Activated naive CD4-positive, alpha-beta T cell treated with anti-CD3 and anti-CD28 coated beads for 36 hours (primary cell): ENCODE data around the gene HMG20A. TPM values are rescaled to one million over a fixed set of nuclear protein-coding genes. Genes with fewer than 3 reads are reported as not detected.

ENCODE experiments used
- CTCF ChIA-PET: fragments of 350-600 bp; sonication (Branson Sonifier 250); formaldehyde crosslinking; loops from one replicate; lab custom pipeline; 2021; ENCODE audit warnings: antibody characterized with exemption; lab: Charles Lee
- DNase-seq: peaks from one replicate; pipeline ENCODE4 v3.0.0-alpha.2; 2020
- H3K27ac Mint-ChIP-seq: one replicate; pipeline ENCODE4 v1.8.0; 2021; ENCODE audit warnings: mild to moderate bottlenecking, mixed read lengths
- H3K27me3 Mint-ChIP-seq: one replicate; pipeline ENCODE4 v1.8.0; 2021; ENCODE audit warnings: low read depth, mixed read lengths
- H3K36me3 Mint-ChIP-seq: one replicate; pipeline ENCODE4 v1.8.0; 2021; ENCODE audit warnings: low read depth, mixed read lengths
- H3K4me1 Mint-ChIP-seq: one replicate; pipeline ENCODE4 v1.8.0; 2021; ENCODE audit warnings: low read depth, mixed read lengths
- H3K4me3 Mint-ChIP-seq: one replicate; pipeline ENCODE4 v1.8.0; 2021; ENCODE audit warnings: mild to moderate bottlenecking, moderate library complexity, mixed read lengths
- H3K9me3 Mint-ChIP-seq: one replicate; pipeline ENCODE4 v1.8.0; 2021; ENCODE audit warnings: mixed read lengths
- intact Hi-C: fragments of 100-400 bp; cut with micrococcal nuclease; formaldehyde crosslinking; loops from one replicate; pipeline ENCODE4 v1.15.1; 2023
- total RNA-seq, 2 experiments: library from RNA; stranded (reverse); gene quantifications; one replicate each; pipeline ENCODE4 v1.2.3, GENCODE V29; 2021

Gene HMG20A
- total RNA-seq, 2 experiments from 2014 or later: 33.1 to 38.2 TPM

- Mint-ChIP-seq H3K27ac (no peak overlapping the region), H3K9me3 (no peaks in the 10 kb centered on the region), H3K4me3 (no peak overlapping the region), H3K27me3 (no peaks in the 10 kb centered on the region), H3K4me1 (no peaks in the 10 kb centered on the region), H3K36me3 (no peaks in the 10 kb centered on the region)
- intact Hi-C loops: no loop called here
- CTCF ChIA-PET: interaction anchor here (0.8 kb wide), 1 partner anchor 19 kb away, joined by 3 read pairs; no protein-coding TSS in a partner anchor
- no peak for DNase-seq
Measured at GRCh38 chr15:77518458-77518857, 97.8 kb downstream of the HMG20A start.

DNA sequence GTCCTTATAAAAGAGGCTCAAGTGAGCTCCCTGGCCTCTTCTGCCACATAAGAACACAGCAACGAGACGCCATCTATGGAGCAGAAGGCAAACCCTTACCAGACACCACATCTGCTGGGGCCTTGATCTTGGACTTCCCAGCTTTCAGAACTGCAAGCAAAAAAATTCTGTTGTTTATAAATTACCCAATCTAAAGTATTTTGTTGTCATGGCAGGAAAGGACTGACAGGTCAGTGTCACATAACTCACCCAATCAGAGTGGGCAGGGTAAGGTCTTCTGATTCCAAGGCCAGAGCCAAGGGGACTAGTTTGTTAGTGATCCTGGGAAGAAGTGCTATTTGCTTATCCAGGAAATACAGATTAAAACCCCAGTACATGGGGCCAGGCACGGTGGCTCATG, 98.9 kb downstream of the HMG20A start:
- Mint-ChIP-seq H3K27me3 (no peaks in the 10 kb centered on the region), H3K9me3 (no peaks in the 10 kb centered on the region), H3K27ac (no peak overlapping the region), H3K4me3 (no peak overlapping the region), H3K36me3 (no peaks in the 10 kb centered on the region), H3K4me1 (no peaks in the 10 kb centered on the region)
- CTCF ChIA-PET: no interaction called here
- intact Hi-C loops: no loop called here
- DNase-seq: no peak

DNA sequence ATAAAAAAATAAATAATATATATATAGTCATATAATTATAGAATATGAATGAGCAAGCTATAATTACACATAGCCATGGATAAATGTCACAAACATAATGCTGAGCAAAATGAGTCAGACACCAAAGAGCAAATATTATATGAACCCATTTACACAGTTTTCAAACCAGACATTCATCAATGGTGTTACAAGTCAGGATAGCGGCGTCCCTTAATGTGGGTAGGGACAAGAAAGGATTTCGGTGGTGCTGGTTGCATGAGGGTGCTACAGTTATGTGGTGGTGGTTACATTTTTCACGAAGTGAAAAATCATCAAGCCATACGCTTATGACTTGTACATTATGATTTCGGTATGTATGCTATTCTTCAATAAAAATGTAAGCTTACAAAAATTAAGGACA, 100.5 kb downstream of the HMG20A start:
- Mint-ChIP-seq H3K36me3 (no peaks in the 10 kb centered on the region), H3K27me3 (no peaks in the 10 kb centered on the region), H3K9me3 (no peaks in the 10 kb centered on the region), H3K27ac (no peak overlapping the region), H3K4me1 (no peaks in the 10 kb centered on the region), H3K4me3 (no peak overlapping the region)
- DNase-seq: no peak
- CTCF ChIA-PET: interaction anchor here (0.7 to 1.7 kb wide), 3 partner anchors 22 to 261 kb away, joined by 3 to 6 read pairs (median 3); no protein-coding TSS in a partner anchor
- intact Hi-C loops: no loop called here

- DNase-seq: no peak
- Mint-ChIP-seq H3K4me1 (no peaks in the 10 kb centered on the region), H3K9me3 (no peaks in the 10 kb centered on the region), H3K36me3 (no peaks in the 10 kb centered on the region), H3K27me3 (no peaks in the 10 kb centered on the region), H3K4me3 (no peak overlapping the region), H3K27ac (no peak overlapping the region)
- intact Hi-C loops: no loop called here
- CTCF ChIA-PET: no interaction called here
Measured at GRCh38 chr15:77525400-77525811, 104.7 kb downstream of the HMG20A start.

DNA sequence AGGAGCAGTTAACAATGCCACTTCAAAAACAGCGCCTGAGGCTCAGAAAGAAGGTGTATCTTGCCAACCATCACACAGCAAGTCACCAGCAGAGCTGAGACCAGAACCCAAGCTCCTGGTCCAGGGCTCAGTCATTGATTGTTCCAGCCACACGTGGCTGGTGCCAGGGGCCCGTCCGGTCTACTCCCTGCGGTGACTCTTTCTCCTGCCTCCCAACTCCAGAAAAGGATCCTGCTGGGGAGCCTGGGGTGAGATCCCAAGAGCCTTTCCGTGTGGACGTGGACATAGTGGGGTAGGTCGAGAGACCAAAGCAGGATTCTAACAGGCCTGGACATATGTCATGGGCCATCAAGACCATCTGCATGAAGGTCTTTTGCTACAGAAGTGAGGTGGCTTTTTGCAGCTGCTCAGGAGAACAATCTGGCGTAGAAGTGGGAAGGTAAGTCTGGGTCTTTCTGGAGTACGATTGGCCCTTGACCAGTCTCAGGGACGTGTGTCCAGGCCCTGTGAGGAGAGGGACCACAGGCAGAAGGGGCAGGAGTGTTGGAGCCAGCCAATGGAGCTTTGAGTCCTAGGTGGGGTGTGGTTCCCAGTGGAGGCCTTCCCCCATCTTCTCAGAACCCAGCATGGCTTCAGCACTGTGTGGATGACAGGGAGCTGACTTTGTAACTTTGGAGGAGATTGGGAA, 105.4 kb downstream of the HMG20A start:
- H3K4me1 Mint-ChIP-seq: no peaks in the 10 kb centered on the region
- intact Hi-C loops: no loop called here
- no peaks in the 10 kb centered on the region for H3K9me3 Mint-ChIP-seq
- H3K36me3 Mint-ChIP-seq: no peaks in the 10 kb centered on the region
- H3K27ac Mint-ChIP-seq: no peak overlapping the region
- CTCF ChIA-PET: interaction anchor here (0.7 kb wide), 1 partner anchor 482 kb away, joined by 3 read pairs; no protein-coding TSS in a partner anchor
- DNase-seq: no peak
- H3K4me3 Mint-ChIP-seq: no peak overlapping the region
- no peaks in the 10 kb centered on the region for H3K27me3 Mint-ChIP-seq

DNA sequence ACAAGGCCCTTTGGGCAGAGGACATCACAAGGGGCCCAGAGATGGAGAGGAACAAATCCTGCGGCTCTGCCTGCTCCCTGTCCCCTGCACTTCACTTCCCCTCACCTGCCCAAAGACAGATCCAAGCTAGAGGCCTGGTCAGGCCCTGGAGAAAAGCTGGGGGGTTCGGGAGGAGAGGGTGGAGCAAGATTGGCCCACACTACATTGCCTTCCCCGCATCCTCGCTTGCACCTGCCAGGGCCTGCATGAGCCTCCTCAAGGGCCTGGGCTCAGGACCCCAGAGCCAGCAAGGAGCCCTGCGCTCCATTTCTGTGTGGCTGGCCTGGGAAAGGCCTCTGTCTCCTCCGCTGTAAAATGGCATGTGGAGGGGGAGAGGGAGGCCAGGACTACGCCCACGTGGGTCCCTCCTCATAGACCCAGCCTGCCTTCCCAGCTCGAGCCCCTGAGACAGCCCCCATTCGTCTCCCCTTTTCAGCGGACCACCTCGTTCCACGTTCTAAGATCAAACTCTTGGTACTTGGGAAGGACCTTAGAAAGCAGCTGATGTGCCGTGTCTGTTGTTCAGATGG, 106.0 kb downstream of the HMG20A start:
- Mint-ChIP-seq H3K36me3 (no peaks in the 10 kb centered on the region), H3K27ac (no peak overlapping the region), H3K4me3 (no peak overlapping the region), H3K9me3 (no peaks in the 10 kb centered on the region), H3K27me3 (no peaks in the 10 kb centered on the region), H3K4me1 (no peaks in the 10 kb centered on the region)
- CTCF ChIA-PET: no interaction called here
- DNase-seq: no peak
- intact Hi-C loops: no loop called here

DNA sequence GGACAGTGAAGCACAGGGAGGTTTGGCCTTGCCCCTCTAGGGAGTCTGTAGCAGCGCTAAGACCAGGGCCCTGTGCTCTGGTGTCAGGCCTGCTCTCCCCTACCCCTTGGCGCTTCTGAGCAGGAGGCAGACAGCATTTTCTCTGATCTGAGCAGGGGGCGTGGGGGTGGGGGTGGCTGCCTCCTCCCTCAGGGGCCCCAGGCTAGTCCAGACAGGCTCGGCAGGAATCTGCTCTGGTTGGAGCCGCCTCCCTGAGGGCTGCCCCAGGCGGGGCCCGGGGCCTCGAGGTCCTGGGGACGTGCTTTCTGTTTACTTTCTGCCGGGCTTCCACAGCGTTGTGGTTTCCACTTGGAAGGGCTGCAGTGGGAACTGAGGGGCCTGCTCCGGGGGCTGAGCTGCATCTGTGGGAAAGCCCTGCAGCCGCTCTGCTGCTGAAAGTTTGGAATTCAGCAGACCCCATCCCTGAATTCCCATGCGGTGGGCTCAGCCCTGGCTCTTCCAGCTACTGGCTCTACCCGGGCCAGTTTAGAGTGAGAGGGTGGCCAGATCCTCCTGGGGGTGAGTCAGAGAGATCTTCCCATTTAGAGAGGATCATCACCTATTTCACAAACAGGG, 106.6 kb downstream of the HMG20A start:
- H3K9me3 Mint-ChIP-seq: no peaks in the 10 kb centered on the region
- DNase-seq: no peak
- intact Hi-C loops: no loop called here
- H3K27me3 Mint-ChIP-seq: no peaks in the 10 kb centered on the region
- no peaks in the 10 kb centered on the region for H3K36me3 Mint-ChIP-seq
- CTCF ChIA-PET: no interaction called here
- H3K27ac Mint-ChIP-seq: no peak overlapping the region
- H3K4me1 Mint-ChIP-seq: no peaks in the 10 kb centered on the region
- H3K4me3 Mint-ChIP-seq: no peak overlapping the region

DNA sequence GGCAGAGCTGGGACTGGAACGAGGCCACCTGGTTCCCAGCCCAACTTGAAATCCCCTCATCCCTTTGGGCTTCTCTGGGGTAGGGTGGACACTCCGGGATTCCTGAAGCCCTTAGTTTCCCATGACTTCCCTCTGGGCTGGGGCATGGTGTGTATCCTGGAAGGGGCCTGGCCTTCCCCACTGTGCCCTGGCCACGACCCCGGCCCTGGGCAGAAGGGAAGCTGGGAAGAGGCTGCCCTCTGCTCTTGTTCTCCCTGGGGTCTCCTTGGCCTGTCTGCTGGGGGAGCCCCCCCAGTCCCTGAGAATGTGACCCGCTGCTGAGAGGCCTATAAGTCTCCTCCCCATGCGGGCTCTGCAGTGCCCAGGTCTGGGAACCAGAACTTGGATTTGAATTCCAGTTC, 107.1 kb downstream of the HMG20A start:
- Mint-ChIP-seq H3K27ac (no peak overlapping the region), H3K27me3 (no peaks in the 10 kb centered on the region), H3K4me1 (no peaks in the 10 kb centered on the region), H3K4me3 (no peak overlapping the region), H3K9me3 (no peaks in the 10 kb centered on the region), H3K36me3 (no peaks in the 10 kb centered on the region)
- CTCF ChIA-PET: no interaction called here
- intact Hi-C loops: no loop called here
- DNase-seq: no peak

DNA sequence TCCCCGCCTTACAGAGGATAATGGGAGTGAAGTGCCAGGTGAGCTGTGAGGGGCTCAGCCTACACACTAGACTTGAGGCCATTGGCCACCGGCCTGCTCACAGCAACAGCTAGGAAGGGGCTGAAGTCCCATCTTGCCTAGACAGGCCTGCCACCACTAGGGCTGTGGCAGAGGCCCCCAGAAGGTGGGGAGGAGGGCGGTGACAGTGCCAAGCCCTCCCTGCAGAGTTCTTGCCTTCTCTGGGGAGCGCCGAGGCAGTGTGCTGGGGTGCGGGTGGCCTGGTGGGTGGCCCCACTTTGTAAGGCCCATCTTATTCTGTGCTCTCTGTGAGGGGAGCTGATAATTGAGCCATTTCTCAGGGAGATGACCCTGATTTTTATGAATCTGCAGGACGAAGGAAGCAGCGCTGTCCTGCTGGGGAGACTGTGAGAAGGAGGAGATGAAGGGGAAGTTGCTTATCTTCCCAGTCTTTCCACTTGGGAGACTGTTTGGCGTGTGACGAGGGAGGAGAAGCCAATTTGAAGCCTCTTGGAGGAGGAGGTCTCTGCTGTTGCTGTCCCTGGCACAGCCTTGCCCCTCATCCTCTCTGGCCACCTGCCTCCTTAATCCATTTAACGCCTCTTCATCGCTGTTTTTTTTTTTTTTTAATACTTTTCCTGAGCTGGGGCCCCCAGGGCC, 107.7 kb downstream of the HMG20A start:
- Mint-ChIP-seq H3K4me1 (no peaks in the 10 kb centered on the region), H3K4me3 (no peak overlapping the region), H3K27me3 (peaks cover 3% of the 10 kb centered on the region), H3K9me3 (no peaks in the 10 kb centered on the region), H3K36me3 (no peaks in the 10 kb centered on the region), H3K27ac (no peak overlapping the region)
- CTCF ChIA-PET: interaction anchor here (1.1 kb wide), 1 partner anchor 347 kb away, joined by 4 read pairs; no protein-coding TSS in a partner anchor
- no peak for DNase-seq
- intact Hi-C loops: no loop called here

DNA sequence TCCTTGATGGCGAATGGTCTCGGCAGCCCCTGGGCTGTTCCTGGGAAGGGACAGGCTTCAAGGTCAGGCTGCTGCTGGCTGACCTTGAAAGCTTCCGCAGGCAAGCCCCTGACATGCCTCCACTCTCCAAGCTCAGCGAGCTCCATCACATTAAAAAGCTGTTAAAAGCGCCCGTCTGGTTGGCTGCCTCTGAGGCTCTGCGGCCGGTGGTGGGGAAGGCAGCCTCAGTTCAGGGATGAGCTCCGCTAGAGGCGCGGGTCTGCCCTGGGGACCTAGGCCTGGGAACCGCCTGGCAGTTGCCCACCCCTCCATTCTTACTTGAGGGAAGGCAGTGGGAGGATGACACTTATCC, 108.3 kb downstream of the HMG20A start:
- CTCF ChIA-PET: interaction anchor here (1.1 to 1.3 kb wide), 2 partner anchors 14 to 347 kb away, joined by 4 to 5 read pairs; no protein-coding TSS in a partner anchor
- Mint-ChIP-seq H3K4me3 (no peak overlapping the region), H3K36me3 (no peaks in the 10 kb centered on the region), H3K9me3 (no peaks in the 10 kb centered on the region), H3K27me3 (peaks cover 3% of the 10 kb centered on the region), H3K27ac (no peak overlapping the region), H3K4me1 (no peaks in the 10 kb centered on the region)
- intact Hi-C loops: no loop called here
- DNase-seq: no peak

DNA sequence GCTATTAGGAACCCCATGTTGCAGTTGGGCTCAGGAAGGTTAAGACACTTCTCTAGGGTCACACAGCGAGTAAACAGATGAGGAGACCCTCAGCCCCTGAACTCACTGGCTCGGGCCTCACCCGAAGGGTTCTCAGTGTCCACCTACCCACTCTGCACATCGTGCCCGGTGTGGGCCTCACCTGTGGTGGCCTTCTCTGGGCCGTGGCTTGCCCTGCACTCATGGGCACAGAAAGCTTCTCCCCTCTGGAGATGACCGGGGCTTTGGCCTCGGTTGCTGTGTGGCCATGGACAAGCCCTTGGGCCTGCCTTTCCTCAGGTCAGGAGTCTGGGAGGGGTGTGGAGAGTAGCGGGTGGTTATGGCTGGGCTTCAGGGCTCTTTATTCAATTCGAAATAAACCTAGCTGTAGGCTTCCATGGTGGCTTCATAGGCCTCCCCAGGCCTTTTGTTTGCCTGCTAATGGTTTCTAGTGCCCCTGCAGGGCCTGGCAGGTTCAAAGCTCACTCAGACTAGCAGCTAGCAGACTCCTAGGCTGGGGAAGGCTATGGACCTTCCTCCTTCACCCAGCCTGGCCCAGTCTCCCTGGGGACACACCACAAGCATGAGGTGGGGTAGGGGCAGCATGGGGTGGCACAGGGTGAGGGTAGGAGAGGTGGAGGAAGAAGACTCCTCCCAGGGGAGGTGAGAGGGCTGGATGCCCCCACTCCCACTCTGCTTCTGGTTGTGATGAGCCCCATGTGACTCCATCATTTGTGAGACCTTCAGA, 108.9 kb downstream of the HMG20A start:
- H3K4me1 Mint-ChIP-seq: no peaks in the 10 kb centered on the region
- CTCF ChIA-PET: interaction anchor here (1.1 to 1.3 kb wide), 2 partner anchors 14 to 346 kb away, joined by 4 to 5 read pairs; no protein-coding TSS in a partner anchor
- no peak for DNase-seq
- intact Hi-C loops: no loop called here
- H3K4me3 Mint-ChIP-seq: no peak overlapping the region
- no peaks in the 10 kb centered on the region for H3K9me3 Mint-ChIP-seq
- no peaks in the 10 kb centered on the region for H3K36me3 Mint-ChIP-seq
- H3K27ac Mint-ChIP-seq: no peak overlapping the region
- H3K27me3 Mint-ChIP-seq: peaks cover 3% of the 10 kb centered on the region

DNA sequence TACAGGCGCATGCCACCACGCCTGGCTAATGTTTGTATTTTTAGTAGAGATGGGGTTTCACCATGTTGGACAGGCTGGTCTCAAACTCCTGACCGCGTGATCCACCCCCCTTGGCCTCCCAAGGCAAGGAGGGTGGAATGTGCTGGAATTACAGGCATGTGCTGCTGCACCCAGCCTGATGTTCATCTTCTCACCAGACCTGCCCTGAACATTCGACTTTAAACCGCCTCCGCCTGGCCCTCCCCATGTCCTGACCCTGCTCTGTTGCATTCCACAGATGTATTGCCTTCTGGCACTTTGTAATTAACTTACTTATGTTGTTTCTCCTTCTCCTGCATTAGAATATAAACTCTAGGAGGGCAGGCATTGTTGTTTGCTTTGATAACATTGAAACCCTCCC, 109.9 kb downstream of the HMG20A start:
- H3K36me3 Mint-ChIP-seq: no peaks in the 10 kb centered on the region
- H3K4me1 Mint-ChIP-seq: no peaks in the 10 kb centered on the region
- no peak overlapping the region for H3K4me3 Mint-ChIP-seq
- no peak for DNase-seq
- CTCF ChIA-PET: no interaction called here
- H3K27ac Mint-ChIP-seq: no peak overlapping the region
- no peaks in the 10 kb centered on the region for H3K9me3 Mint-ChIP-seq
- intact Hi-C loops: no loop called here
- H3K27me3 Mint-ChIP-seq: peaks cover 3% of the 10 kb centered on the region
